HG03565 (cell line): ENCODE data around the gene MMP13.
A peak's percentile ranks its signal among the peaks of the same experiment; 100 is the strongest.

ENCODE experiments used
- ATAC-seq: cut with Tn5 transposase; IDR thresholded peaks from one replicate; pipeline ENCODE4 v1.9.1; 2021; ENCODE audit warnings: mild to moderate bottlenecking, moderate library complexity; ENCODE audit not compliant: unreplicated experiment

The MMP13 gene

GRCh38 chr11:102936864-102937509 lies 18.5 kb downstream of the MMP13 start:
- ATAC-seq: no peak

GRCh38 chr11:102935514-102935913 lies 20.0 kb downstream of the MMP13 start:
- ATAC-seq: no peak

GRCh38 chr11:102934735-102935134 lies 20.8 kb downstream of the MMP13 start:
- no peak for ATAC-seq

GRCh38 chr11:102933627-102934026 lies 21.9 kb downstream of the MMP13 start:
- peak; percentile 73 for ATAC-seq

GRCh38 chr11:102932678-102933077 lies 22.9 kb downstream of the MMP13 start:
- ATAC-seq: no peak

- no peak for ATAC-seq
Observed at GRCh38 chr11:102930451-102930850, 25.1 kb downstream of the MMP13 start.

GRCh38 chr11:102929972-102930371 lies 25.6 kb downstream of the MMP13 start:
- ATAC-seq: no peak

GRCh38 chr11:102929166-102929565 lies 26.4 kb downstream of the MMP13 start:
- no peak for ATAC-seq

- ATAC-seq: no peak
Observed at GRCh38 chr11:102928247-102928646, 27.3 kb downstream of the MMP13 start.

- ATAC-seq: no peak
Observed at GRCh38 chr11:102927624-102927990, 27.9 kb downstream of the MMP13 start.

GRCh38 chr11:102926961-102927623 lies 28.4 kb downstream of the MMP13 start:
- no peak for ATAC-seq

GRCh38 chr11:102926517-102926916 lies 29.0 kb downstream of the MMP13 start:
- ATAC-seq: no peak

GRCh38 chr11:102925988-102926387 lies 29.5 kb downstream of the MMP13 start:
- ATAC-seq: no peak

- ATAC-seq: no peak
Observed at GRCh38 chr11:102924851-102925380, 30.6 kb downstream of the MMP13 start.

- no peak for ATAC-seq
Observed at GRCh38 chr11:102921587-102922220, 33.8 kb downstream of the MMP13 start.

GRCh38 chr11:102920118-102920684 lies 35.3 kb downstream of the MMP13 start:
- peak; percentile 80 for ATAC-seq

- ATAC-seq: no peak
Observed at GRCh38 chr11:102915044-102915375, 40.5 kb downstream of the MMP13 start.

- ATAC-seq: no peak
Observed at GRCh38 chr11:102914238-102915043, 41.1 kb downstream of the MMP13 start.

- no peak for ATAC-seq
Observed at GRCh38 chr11:102912482-102912830, 43.1 kb downstream of the MMP13 start.

GRCh38 chr11:102911758-102912481 lies 43.6 kb downstream of the MMP13 start:
- no peak for ATAC-seq
